OCI-LY7 (cell line): ENCODE data around the gene AUTS2. TPM values are rescaled to one million over a fixed set of nuclear protein-coding genes. Genes with fewer than 3 reads are reported as not detected.

ENCODE experiments used
- BruUV-seq: library from RNA; stranded (reverse); fragments of 400-500 nt; replicated peaks from 2 replicates; lab custom pipeline; 2021; lab: Mats Ljungman, UMichigan
- CTCF ChIA-PET: fragments of 300-600 bp; sonication (Branson Sonifier 250); formaldehyde crosslinking; loops from one replicate; lab custom pipeline; 2022; ENCODE audit warnings: antibody characterized with exemption; ENCODE audit not compliant: unreplicated experiment; lab: Charles Lee
- POLR2A ChIA-PET: fragments of 300-600 bp; sonication (Branson Sonifier 250); formaldehyde crosslinking; loops from one replicate; lab custom pipeline; 2022; ENCODE audit warnings: antibody characterized with exemption; lab: Charles Lee
- DNase-seq: peaks from one replicate; pipeline ENCODE4 v3.0.0-alpha.2; 2015; ENCODE audit warnings: low spot score
- H2AFZ ChIP-seq: fragments of 200-600 bp; sonication (generic), shearing (Covaris generic); 2 replicates; pipeline ENCODE4 v1.6.1; 2014; ENCODE audit warnings: mild to moderate bottlenecking, antibody characterized with exemption, low read length, moderate library complexity
- H3K27ac ChIP-seq: fragments of 200-600 bp; sonication (generic); 2 replicates; pipeline ENCODE4 v1.5.1; 2014; ENCODE audit warnings: mixed run types, low read depth, mild to moderate bottlenecking, moderate library complexity, low read length, inconsistent platforms; ENCODE audit not compliant: poor library complexity, severe bottlenecking
- H3K36me3 ChIP-seq: fragments of 200-600 bp; sonication (generic); 2 replicates; pipeline ENCODE4 v1.6.1; 2014; ENCODE audit warnings: mild to moderate bottlenecking, antibody characterized with exemption, low read length, moderate library complexity, mixed read lengths; ENCODE audit not compliant: insufficient read depth
- H3K4me1 ChIP-seq: fragments of 200-600 bp; sonication (generic); 2 replicates; pipeline ENCODE4 v1.5.1; 2014; ENCODE audit warnings: mild to moderate bottlenecking, low read length; ENCODE audit not compliant: insufficient read depth, poor library complexity, severe bottlenecking
- H3K4me2 ChIP-seq: fragments of 200-600 bp; sonication (generic); 2 replicates; pipeline ENCODE4 v1.6.1; 2014; ENCODE audit warnings: mild to moderate bottlenecking, low read length
- H3K4me3 ChIP-seq: fragments of 200-600 bp; sonication (generic); 2 replicates; pipeline ENCODE4 v1.5.1; 2014; ENCODE audit warnings: mild to moderate bottlenecking, low read depth, low read length; ENCODE audit not compliant: poor library complexity, severe bottlenecking
- H3K79me2 ChIP-seq: fragments of 200-600 bp; sonication (generic); 2 replicates; pipeline ENCODE4 v1.6.1; 2016; ENCODE audit warnings: low read depth, mild to moderate bottlenecking, low read length, moderate library complexity, mixed read lengths; ENCODE audit not compliant: insufficient read depth
- H3K9me2 ChIP-seq: fragments of 200-600 bp; sonication (generic); 2 replicates; pipeline ENCODE4 v1.6.1; 2016; ENCODE audit warnings: mild to moderate bottlenecking, low read length, mixed read lengths; ENCODE audit not compliant: insufficient read depth
- H3K9me3 ChIP-seq: fragments of 200-600 bp; sonication (generic); 2 replicates; pipeline ENCODE4 v1.6.1; 2014; ENCODE audit warnings: mild to moderate bottlenecking, mixed run types, low read length, mixed read lengths
- H4K20me1 ChIP-seq: fragments of 200-600 bp; sonication (generic); 2 replicates; pipeline ENCODE4 v1.6.1; 2014; ENCODE audit warnings: mild to moderate bottlenecking, antibody characterized with exemption, low read length, moderate library complexity, mixed read lengths; ENCODE audit not compliant: insufficient read depth
- CTCF ChIP-seq: fragments of 200-600 bp; sonication (generic); conservative IDR thresholded peaks from 2 replicates; pipeline ENCODE4 v1.5.1; 2014; ENCODE audit warnings: mild to moderate bottlenecking, antibody characterized with exemption, low read length, moderate library complexity, mixed read lengths
- EZH2phosphoT487 ChIP-seq: fragments of 200-600 bp; sonication (generic); IDR thresholded peaks from 2 replicates; pipeline ENCODE4 v1.6.1; 2018; ENCODE audit warnings: low read depth, borderline replicate concordance, mild to moderate bottlenecking, mixed run types, antibody characterized with exemption, low read length, moderate library complexity, mixed read lengths
- intact Hi-C: fragments of 100-400 bp; cut with micrococcal nuclease; formaldehyde crosslinking; loops from one replicate; pipeline ENCODE4 v1.10.0; 2022; ENCODE audit not compliant: unreplicated experiment
- total RNA-seq, 2 experiments: library from RNA; depleted of rRNA in 1 of 2; stranded (reverse); fragments of >200 nt in 1 of 2; shearing (Covaris generic) in 1 of 2; gene quantifications; 2 replicates each; pipeline ENCODE4 v1.2.3, GENCODE V29; 2014 to 2022

Gene AUTS2
- total RNA-seq, 2 experiments from 2014 or later, result 37.9 to 78.5 TPM

GRCh38 chr7:69882269-69882668 is 284.0 kb downstream of the AUTS2 start:
- Histone ChIP-seq H3K27ac (no peak overlapping the region), H4K20me1 (no peaks in the 10 kb centered on the region), H2AFZ (no peak overlapping the region), H3K4me2 (no peak overlapping the region), H3K9me2 (no peaks in the 10 kb centered on the region), H3K36me3 (no peaks in the 10 kb centered on the region), H3K79me2 (peaks cover 4% of the 10 kb centered on the region; the same call in 1 of the 2 replicates), H3K4me1 (peaks cover 34% of the 10 kb centered on the region), H3K9me3 (no peaks in the 10 kb centered on the region), H3K4me3 (no peak overlapping the region)
- no peak for TF ChIP-seq CTCF
- TF ChIP-seq EZH2phosphoT487, result no peak
- no TSS peak for BruUV-seq
- CTCF ChIA-PET, result no interaction called here
- POLR2A ChIA-PET, result interaction anchor here (0.7 to 1.7 kb wide), 3 partner anchors 15 to 86 kb away, joined by 3 to 6 read pairs (median 3); no protein-coding TSS in a partner anchor
- no peak for DNase-seq
- intact Hi-C loops, result no loop called here

- POLR2A ChIA-PET, result interaction anchor here (1.2 kb wide), 1 partner anchor 16 kb away, joined by 3 read pairs; no protein-coding TSS in a partner anchor
- DNase-seq, result no peak
- CTCF ChIA-PET, result no interaction called here
- Histone ChIP-seq H3K27ac (no peak overlapping the region), H3K79me2 (peaks cover 4% of the 10 kb centered on the region; the same call in 1 of the 2 replicates), H3K4me1 (peaks cover 34% of the 10 kb centered on the region), H4K20me1 (no peaks in the 10 kb centered on the region), H2AFZ (no peak overlapping the region), H3K36me3 (no peaks in the 10 kb centered on the region; the same call in 1 of the 2 replicates), H3K4me3 (no peak overlapping the region), H3K9me3 (no peaks in the 10 kb centered on the region), H3K9me2 (no peaks in the 10 kb centered on the region), H3K4me2 (no peak overlapping the region)
- TF ChIP-seq EZH2phosphoT487, result no peak
- TF ChIP-seq CTCF, result no peak
- no TSS peak for BruUV-seq
- intact Hi-C loops, result no loop called here
Observed at GRCh38 chr7:69883399-69883891, 285.2 kb downstream of the AUTS2 start.

GRCh38 chr7:69885431-69885830 is 287.2 kb downstream of the AUTS2 start:
- no peak for DNase-seq
- intact Hi-C loops, result no loop called here
- Histone ChIP-seq H3K27ac (no peak overlapping the region), H3K4me1 (peaks cover 40% of the 10 kb centered on the region), H3K4me2 (no peak overlapping the region), H3K9me3 (no peaks in the 10 kb centered on the region), H3K79me2 (peaks cover 16% of the 10 kb centered on the region; the same call in 1 of the 2 replicates), H3K4me3 (no peak overlapping the region), H3K36me3 (no peaks in the 10 kb centered on the region; the same call in 1 of the 2 replicates), H3K9me2 (no peaks in the 10 kb centered on the region), H2AFZ (no peak overlapping the region), H4K20me1 (no peaks in the 10 kb centered on the region)
- ChIA-PET CTCF (no interaction called here), POLR2A (interaction anchor here (0.9 to 1.6 kb wide), 3 partner anchors 10 to 14 kb away, joined by 3 to 6 read pairs (median 5); no protein-coding TSS in a partner anchor)
- no TSS peak for BruUV-seq
- TF ChIP-seq CTCF, result no peak
- no peak for TF ChIP-seq EZH2phosphoT487
